ENCODE data around the gene APCDD1.

- TF ChIP-seq CTCF (IDR thresholded peaks at IDR 0.05) (no peak), POLR2AphosphoS5 (IDR thresholded peaks at IDR 0.05) (no peak)
Measured at GRCh38 chr18:10488017-10488416, 33.6 kb downstream of the APCDD1 start.
